Measurements from ENCODE around the gene MAN1B1. TPM values are rescaled to one million over a fixed set of nuclear protein-coding genes. Genes with fewer than 3 reads are reported as not detected.

Gene MAN1B1
- total and polyA plus RNA-seq, 8 donors: 22.0 to 86.0 (median 28.4) TPM

GRCh38 chr9:137099231-137099630 lies 12.4 kb downstream of the MAN1B1 start:
- Histone ChIP-seq H3K27ac (no peak overlapping the region), H3K4me3 (no peak overlapping the region), H3K27me3 (no peaks in the 10 kb centered on the region), H3K9me3 (no peaks in the 10 kb centered on the region), H3K36me3 (peaks cover 0 to 25% (median 3%) of the 10 kb centered on the region in 3 donors), H3K4me1 (no peaks in the 10 kb centered on the region)
- 89 to 91% methylated on average over 14 of the region's 14 CpGs for WGBS, 2 donors
- TF ChIP-seq CTCF (IDR thresholded peaks at IDR 0.05): no peak
- intact Hi-C loops (cut with DNase I): no loop called here
- FAIRE-seq: no peak
- no peak for ATAC-seq
- peak in 1 of 6 donors; percentile 19 for DNase-seq

- 90 to 94% methylated on average over 37 of the region's 37 CpGs for WGBS, 2 donors
- peaks cover 0 to 39% (median 0%) of the 10 kb centered on the region in 3 donors for H3K36me3 ChIP-seq
Measured at GRCh38 chr9:137103206-137103999, 16.6 kb downstream of the MAN1B1 start.

GRCh38 chr9:137105814-137106661 lies 19.3 kb downstream of the MAN1B1 start:
- peaks cover 0 to 39% (median 0%) of the 10 kb centered on the region in 3 donors for H3K36me3 ChIP-seq
- DNase-seq (peak in 1 of 6 donors; percentile 24), FAIRE-seq (no peak)

More at GRCh38 chr9:137103206-137103999, 16.6 kb downstream of the MAN1B1 start:
- H3K9me3 ChIP-seq: no peaks in the 10 kb centered on the region
- H3K4me3 ChIP-seq: no peak overlapping the region
- FAIRE-seq (no peak), DNase-seq (peak in 1 of 6 donors; percentile 12), ATAC-seq (no peak)
- H3K27me3 ChIP-seq: no peaks in the 10 kb centered on the region
- no peaks in the 10 kb centered on the region for H3K4me1 ChIP-seq
- no peak overlapping the region for H3K27ac ChIP-seq
- intact Hi-C loops (cut with DNase I): no loop called here
- TF ChIP-seq CTCF (IDR thresholded peaks at IDR 0.05): no peak

GRCh38 chr9:137106662-137107250 lies 20.0 kb downstream of the MAN1B1 start:
- TF ChIP-seq CTCF (IDR thresholded peaks at IDR 0.05): no peak
- intact Hi-C loops (cut with DNase I): no loop called here
- H3K4me3 ChIP-seq: no peak overlapping the region
- peaks cover 0 to 32% (median 0%) of the 10 kb centered on the region in 3 donors for H3K36me3 ChIP-seq
- 93 to 95% methylated on average over 27 of the region's 27 CpGs for WGBS, 2 donors
- H3K4me1 ChIP-seq: no peaks in the 10 kb centered on the region
- H3K27me3 ChIP-seq: no peaks in the 10 kb centered on the region
- FAIRE-seq: no peak
- peak in 2 of 6 donors; percentile 37 to 80 for DNase-seq
- ATAC-seq: no peak
- no peak overlapping the region for H3K27ac ChIP-seq
- no peaks in the 10 kb centered on the region for H3K9me3 ChIP-seq

More at GRCh38 chr9:137105814-137106661, 19.3 kb downstream of the MAN1B1 start:
- 91 to 94% methylated on average over 31 of the region's 31 CpGs for WGBS, 2 donors
- Histone ChIP-seq H3K4me3 (no peak overlapping the region), H3K27ac (no peak overlapping the region), H3K9me3 (no peaks in the 10 kb centered on the region), H3K27me3 (no peaks in the 10 kb centered on the region), H3K4me1 (no peaks in the 10 kb centered on the region)
- TF ChIP-seq CTCF (IDR thresholded peaks at IDR 0.05): no peak
- ATAC-seq: no peak
- intact Hi-C loops (cut with DNase I): no loop called here

All from pancreas (tissue), 10 donors.